Fibroblast of lung (primary cell): ENCODE data around the gene KLHL20.

Source experiments
- CTCF ChIP-seq, 2 donors: IDR thresholded peaks in 1 of 2; conservative IDR thresholded peaks in 1 of 2; 1 replicate in 1 of 2; 2 replicates in 1 of 2; pipeline ENCODE4 v1.5.1; 2011 to 2012; ENCODE audit warnings: low read length in 2 of 2, control low read depth in 1 of 2, inconsistent platforms in 1 of 2, low read depth in 1 of 2, mild to moderate bottlenecking in 1 of 2
- EZH2 ChIP-seq: IDR thresholded peaks from 2 replicates; pipeline ENCODE4 v1.5.1; 2012; ENCODE audit warnings: low read length, control low read depth, mild to moderate bottlenecking; ENCODE audit errors: missing control alignments

GRCh38 chr1:173749137-173749536 lies 34.4 kb downstream of the KLHL20 start:
- TF ChIP-seq CTCF (conservative IDR thresholded peaks at IDR 0.05 in 1 of 2, IDR thresholded peaks at IDR 0.05 in 1 of 2; ENCODE audit: low read depth in 1 of 2, low read length in 2 of 2), result no peak
- TF ChIP-seq EZH2, result no peak
